NB4 (cell line): ENCODE results near the gene PGA5.
"Not testable (repeated sequence)": the region's sequence is repeated elsewhere in the genome, so short reads cannot be mapped to it uniquely, and the experiment has no call there.

Source experiments
- CTCF ChIP-seq: IDR thresholded peaks from one replicate; pipeline ENCODE4 v1.5.1; 2012; ENCODE audit warnings: low read depth, low read length
- MAX ChIP-seq: IDR thresholded peaks from 2 replicates; pipeline ENCODE4 v1.6.1; 2011; ENCODE audit warnings: low read depth, low read length
- POLR2A ChIP-seq: IDR thresholded peaks from 2 replicates; pipeline ENCODE4 v1.6.1; 2011; ENCODE audit warnings: mild to moderate bottlenecking; ENCODE audit not compliant: insufficient read length; ENCODE audit errors: extremely low read depth

GRCh38 chr11:61207636-61208310 lies 33.2 kb upstream of the PGA5 start:
- not testable (repeated sequence) for TF ChIP-seq CTCF, POLR2A, MAX
